Subcutaneous adipose tissue (tissue), 4 donors: ENCODE data around the gene TMC7. TPM values are rescaled to one million over a fixed set of nuclear protein-coding genes. Genes with fewer than 3 reads are reported as not detected.

Source experiments
- total RNA-seq, 4 donors: library from RNA; depleted of rRNA; stranded (reverse); fragments of >200 nt; gene quantifications; one replicate each; pipeline ENCODE4 v1.1.0, GENCODE V29; 2016
- TF ChIP-seq, protein P1 (sequence below): fragments of 450-650 bp; IDR thresholded peaks from one replicate; pipeline ENCODE4 v1.5.1; 2016; ENCODE audit warnings: low read depth, mild to moderate bottlenecking, control low read depth, antibody characterized with exemption, moderate library complexity

The TMC7 gene
- total RNA-seq, 4 donors from 2014 or later: 0.44 to 4.3 (median 2.0) TPM

DNA sequence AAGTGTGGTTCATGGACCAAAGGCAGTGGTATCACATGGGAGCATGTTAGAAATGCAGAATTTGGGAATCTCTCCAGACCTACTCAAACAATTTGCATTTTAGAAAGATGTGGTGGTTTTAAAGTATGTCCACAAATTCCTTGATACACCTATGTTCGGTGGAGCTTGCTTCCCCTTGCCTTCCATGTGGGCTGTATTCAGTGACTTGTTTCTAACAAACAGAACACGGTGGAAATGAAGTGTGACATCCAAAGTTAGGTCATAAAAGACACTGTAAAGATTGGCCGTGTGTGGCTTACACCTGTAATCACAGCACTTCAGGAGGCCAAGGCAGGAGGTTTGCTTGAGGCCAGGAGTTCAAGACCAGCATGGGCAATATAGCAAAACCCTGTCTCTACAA is 100.4 kb downstream of the TMC7 start:
- TF ChIP-seq, protein P1, sequence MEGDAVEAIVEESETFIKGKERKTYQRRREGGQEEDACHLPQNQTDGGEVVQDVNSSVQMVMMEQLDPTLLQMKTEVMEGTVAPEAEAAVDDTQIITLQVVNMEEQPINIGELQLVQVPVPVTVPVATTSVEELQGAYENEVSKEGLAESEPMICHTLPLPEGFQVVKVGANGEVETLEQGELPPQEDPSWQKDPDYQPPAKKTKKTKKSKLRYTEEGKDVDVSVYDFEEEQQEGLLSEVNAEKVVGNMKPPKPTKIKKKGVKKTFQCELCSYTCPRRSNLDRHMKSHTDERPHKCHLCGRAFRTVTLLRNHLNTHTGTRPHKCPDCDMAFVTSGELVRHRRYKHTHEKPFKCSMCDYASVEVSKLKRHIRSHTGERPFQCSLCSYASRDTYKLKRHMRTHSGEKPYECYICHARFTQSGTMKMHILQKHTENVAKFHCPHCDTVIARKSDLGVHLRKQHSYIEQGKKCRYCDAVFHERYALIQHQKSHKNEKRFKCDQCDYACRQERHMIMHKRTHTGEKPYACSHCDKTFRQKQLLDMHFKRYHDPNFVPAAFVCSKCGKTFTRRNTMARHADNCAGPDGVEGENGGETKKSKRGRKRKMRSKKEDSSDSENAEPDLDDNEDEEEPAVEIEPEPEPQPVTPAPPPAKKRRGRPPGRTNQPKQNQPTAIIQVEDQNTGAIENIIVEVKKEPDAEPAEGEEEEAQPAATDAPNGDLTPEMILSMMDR: no peak

- TF ChIP-seq, protein P1: no peak
These were observed 101.1 kb downstream of the TMC7 start for GRCh38 chr16:19084879-19085278.

DNA sequence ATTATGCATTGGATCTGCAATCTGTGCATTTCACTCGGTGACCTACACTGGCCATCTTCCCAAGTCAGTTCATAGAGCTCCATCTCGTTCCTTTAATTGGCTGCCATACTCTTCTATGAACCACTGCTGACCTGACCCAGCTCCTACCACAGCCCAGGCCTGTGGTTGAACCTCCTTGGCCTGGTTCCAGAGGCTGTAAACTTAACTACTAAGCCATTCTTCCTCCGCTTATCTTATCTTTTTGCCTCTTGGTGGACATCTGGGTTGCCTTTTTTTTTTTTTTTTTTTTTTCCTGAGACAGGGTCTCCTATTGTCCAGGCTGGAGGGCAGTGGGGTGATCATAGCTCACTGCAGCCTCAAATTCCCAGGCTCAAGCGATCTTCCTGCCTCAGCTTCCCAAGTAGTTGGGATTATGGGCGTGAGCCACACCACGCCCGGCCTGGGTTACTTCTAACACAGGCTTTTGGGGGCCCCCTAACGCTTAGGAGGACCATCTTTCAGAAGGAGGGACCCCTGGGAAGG is 102.0 kb downstream of the TMC7 start:
- TF ChIP-seq, protein P1: no peak

- TF ChIP-seq, protein P1: no peak
These were observed 102.8 kb downstream of the TMC7 start for GRCh38 chr16:19086322-19087199.

DNA sequence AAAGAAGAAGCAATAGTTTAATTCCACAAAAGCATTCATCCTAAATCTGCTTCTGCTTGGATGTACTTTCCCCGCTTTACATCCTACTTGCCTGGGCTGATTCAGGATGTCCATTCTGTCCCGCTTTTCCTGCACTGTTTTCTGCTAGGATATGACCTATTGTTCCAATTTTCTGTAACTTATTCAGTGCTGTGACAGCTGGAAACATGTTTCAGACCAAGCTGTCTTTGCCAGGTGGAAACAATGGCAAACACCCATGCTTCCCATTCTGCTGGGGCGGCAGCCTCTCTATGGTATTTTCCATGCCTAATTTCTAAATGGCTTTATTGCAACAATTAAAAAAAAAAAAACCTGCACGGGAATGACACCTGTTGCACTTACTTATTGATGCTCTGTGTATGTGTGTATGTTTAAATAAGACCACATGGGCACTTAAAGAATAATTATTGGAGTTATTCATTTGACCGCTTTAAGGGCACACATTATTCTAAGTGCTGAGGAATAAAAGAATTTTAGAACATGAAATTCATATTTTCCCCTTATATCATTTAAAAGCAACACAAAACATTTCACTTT is 104.7 kb downstream of the TMC7 start:
- TF ChIP-seq, protein P1: no peak

GRCh38 chr16:19089410-19089955 is 105.7 kb downstream of the TMC7 start:
- TF ChIP-seq, protein P1: no peak

DNA sequence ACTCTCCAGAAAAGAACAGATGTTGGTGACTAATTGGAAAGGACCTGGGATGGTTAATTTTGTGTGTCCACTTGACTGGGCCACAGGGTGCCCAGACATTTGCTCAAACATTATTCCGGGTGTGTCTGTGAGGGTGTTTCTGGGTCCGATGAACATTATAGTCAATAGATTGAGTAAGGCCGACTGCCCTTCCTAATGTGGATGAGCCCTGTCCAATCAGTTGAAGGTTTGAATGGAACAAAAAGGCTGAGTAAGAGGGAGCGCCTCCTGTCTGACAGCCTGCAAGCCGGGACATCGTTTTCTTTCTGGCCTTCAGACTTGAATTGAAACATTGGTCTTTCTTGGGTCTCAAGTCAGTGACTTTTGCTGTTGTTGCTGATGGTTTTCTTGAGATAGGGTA is 107.2 kb downstream of the TMC7 start:
- TF ChIP-seq, protein P1: no peak
